Nephron progenitor cell (in vitro differentiated cells): Measurements from ENCODE around the gene PPFIA1.

Source experiments
- DNase-seq: peaks from one replicate; pipeline ENCODE4 v3.0.0; 2021
- H3K27ac Mint-ChIP-seq: 2 replicates; pipeline ENCODE4 v1.8.0; 2021; ENCODE audit warnings: mild to moderate bottlenecking, moderate library complexity, mixed read lengths
- H3K27me3 Mint-ChIP-seq: 2 replicates; pipeline ENCODE4 v1.8.0; 2021; ENCODE audit warnings: mild to moderate bottlenecking, low read depth, mixed read lengths; ENCODE audit not compliant: poor library complexity
- H3K36me3 Mint-ChIP-seq: 2 replicates; pipeline ENCODE4 v1.8.0; 2021; ENCODE audit warnings: low read depth, mixed read lengths
- H3K4me1 Mint-ChIP-seq: 2 replicates; pipeline ENCODE4 v1.8.0; 2021; ENCODE audit warnings: mixed read lengths
- H3K4me3 Mint-ChIP-seq: 2 replicates; pipeline ENCODE4 v1.8.0; 2021; ENCODE audit warnings: mild to moderate bottlenecking, moderate library complexity, mixed read lengths
- H3K9me3 Mint-ChIP-seq: 2 replicates; pipeline ENCODE4 v1.8.0; 2021; ENCODE audit warnings: mild to moderate bottlenecking, moderate library complexity, mixed read lengths
- TF ChIP-seq, protein P1 (sequence below): fragments of 200-600 bp; sonication (generic); IDR thresholded peaks from 2 replicates; pipeline ENCODE4 v1.5.0; 2021; ENCODE audit warnings: antibody characterized with exemption

The PPFIA1 gene

DNA sequence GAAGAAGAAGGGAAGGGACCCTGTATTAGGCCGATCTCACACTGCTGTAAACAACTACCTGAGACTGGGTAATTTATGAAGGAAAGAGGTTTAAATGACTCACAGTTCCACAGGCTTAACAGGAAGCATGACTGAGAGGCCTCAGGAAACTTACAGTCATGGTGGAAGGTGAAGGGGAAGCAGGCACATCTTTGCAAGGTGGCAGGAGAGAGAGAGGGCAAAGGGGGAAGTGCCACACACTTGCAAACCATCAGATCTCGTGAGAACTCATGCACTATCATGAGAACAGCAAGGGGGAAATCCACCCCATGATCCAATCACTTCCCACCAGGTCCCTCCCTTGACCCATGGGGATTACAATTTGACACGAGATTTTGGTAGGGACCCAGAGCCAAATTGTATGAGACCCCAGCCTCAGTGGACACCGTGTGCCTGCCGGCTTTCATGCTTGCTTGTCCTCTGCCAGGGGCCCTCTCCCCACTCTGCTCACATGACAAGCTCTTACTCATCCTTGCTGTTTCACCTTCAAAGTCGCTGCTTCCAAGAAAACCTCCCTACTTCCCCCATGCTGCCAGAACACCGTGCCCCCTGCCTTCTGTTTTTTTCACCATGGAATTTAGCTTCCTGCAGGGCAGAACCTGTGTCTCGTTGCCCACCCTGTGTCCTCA is 23.3 kb upstream of the PPFIA1 start:
- TF ChIP-seq, protein P1, sequence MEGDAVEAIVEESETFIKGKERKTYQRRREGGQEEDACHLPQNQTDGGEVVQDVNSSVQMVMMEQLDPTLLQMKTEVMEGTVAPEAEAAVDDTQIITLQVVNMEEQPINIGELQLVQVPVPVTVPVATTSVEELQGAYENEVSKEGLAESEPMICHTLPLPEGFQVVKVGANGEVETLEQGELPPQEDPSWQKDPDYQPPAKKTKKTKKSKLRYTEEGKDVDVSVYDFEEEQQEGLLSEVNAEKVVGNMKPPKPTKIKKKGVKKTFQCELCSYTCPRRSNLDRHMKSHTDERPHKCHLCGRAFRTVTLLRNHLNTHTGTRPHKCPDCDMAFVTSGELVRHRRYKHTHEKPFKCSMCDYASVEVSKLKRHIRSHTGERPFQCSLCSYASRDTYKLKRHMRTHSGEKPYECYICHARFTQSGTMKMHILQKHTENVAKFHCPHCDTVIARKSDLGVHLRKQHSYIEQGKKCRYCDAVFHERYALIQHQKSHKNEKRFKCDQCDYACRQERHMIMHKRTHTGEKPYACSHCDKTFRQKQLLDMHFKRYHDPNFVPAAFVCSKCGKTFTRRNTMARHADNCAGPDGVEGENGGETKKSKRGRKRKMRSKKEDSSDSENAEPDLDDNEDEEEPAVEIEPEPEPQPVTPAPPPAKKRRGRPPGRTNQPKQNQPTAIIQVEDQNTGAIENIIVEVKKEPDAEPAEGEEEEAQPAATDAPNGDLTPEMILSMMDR = no peak
- peaks cover 27% of the 10 kb centered on the region for H3K27me3 Mint-ChIP-seq
- no peak overlapping the region for H3K4me3 Mint-ChIP-seq
- no peak overlapping the region for H3K27ac Mint-ChIP-seq
- H3K4me1 Mint-ChIP-seq = peaks cover 28% of the 10 kb centered on the region
- H3K9me3 Mint-ChIP-seq = no peaks in the 10 kb centered on the region
- H3K36me3 Mint-ChIP-seq = no peaks in the 10 kb centered on the region
- no peak for DNase-seq

- Mint-ChIP-seq H3K4me1 (peaks cover 32% of the 10 kb centered on the region), H3K27me3 (peaks cover 27% of the 10 kb centered on the region), H3K27ac (no peak overlapping the region), H3K36me3 (no peaks in the 10 kb centered on the region), H3K9me3 (no peaks in the 10 kb centered on the region), H3K4me3 (no peak overlapping the region)
- DNase-seq = no peak
- TF ChIP-seq, protein P1 = no peak
Measured at GRCh38 chr11:70247710-70248072, 22.8 kb upstream of the PPFIA1 start.

DNA sequence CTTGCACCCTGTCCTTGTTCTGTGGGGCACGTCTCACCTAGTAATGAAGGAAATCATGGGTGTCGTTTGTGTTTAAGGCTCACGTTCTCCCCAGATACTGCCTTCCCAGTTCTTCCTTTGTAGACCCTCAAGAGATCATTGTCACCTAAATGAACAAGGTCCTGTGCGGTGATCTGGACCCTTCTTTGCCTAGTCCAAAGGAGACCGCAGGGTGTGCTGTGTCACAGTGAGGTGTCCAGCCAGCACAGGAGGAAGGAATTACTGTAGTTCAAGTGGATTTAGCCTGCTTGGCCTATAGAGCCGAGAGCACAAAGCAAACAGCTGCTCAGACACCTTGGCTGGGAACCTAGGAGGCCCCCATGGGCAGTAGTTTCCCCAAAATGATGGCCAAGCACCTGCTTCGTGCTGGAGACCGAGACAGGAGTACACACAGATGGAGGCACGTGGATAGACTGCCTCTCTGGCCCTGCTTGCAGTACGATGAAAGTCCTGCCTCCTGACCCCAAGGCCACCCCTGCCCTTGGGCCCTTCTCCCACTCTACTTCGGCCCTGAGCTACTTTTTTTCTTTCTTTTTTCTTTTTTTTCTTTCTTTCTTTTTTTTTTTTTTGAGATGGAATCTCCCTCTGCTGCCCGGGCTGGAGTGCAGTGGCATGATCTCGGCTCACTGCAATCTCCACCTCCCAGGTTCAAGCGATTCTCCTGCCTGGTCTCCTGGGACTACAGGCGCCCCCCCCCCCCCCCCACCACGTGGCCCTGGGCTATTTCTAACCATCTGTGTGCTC is 19.4 kb upstream of the PPFIA1 start:
- Mint-ChIP-seq H3K4me1 (peaks cover 41% of the 10 kb centered on the region), H3K27me3 (peaks cover 16% of the 10 kb centered on the region), H3K9me3 (no peaks in the 10 kb centered on the region), H3K4me3 (no peak overlapping the region), H3K36me3 (no peaks in the 10 kb centered on the region), H3K27ac (no peak overlapping the region)
- TF ChIP-seq, protein P1 = no peak
- no peak for DNase-seq

- Mint-ChIP-seq H3K27ac (no peak overlapping the region), H3K4me1 (peaks cover 39% of the 10 kb centered on the region), H3K27me3 (peaks cover 16% of the 10 kb centered on the region), H3K4me3 (no peak overlapping the region), H3K36me3 (no peaks in the 10 kb centered on the region), H3K9me3 (no peaks in the 10 kb centered on the region)
- DNase-seq = no peak
- TF ChIP-seq, protein P1 = no peak
Measured at GRCh38 chr11:70251659-70252321, 18.7 kb upstream of the PPFIA1 start.

DNA sequence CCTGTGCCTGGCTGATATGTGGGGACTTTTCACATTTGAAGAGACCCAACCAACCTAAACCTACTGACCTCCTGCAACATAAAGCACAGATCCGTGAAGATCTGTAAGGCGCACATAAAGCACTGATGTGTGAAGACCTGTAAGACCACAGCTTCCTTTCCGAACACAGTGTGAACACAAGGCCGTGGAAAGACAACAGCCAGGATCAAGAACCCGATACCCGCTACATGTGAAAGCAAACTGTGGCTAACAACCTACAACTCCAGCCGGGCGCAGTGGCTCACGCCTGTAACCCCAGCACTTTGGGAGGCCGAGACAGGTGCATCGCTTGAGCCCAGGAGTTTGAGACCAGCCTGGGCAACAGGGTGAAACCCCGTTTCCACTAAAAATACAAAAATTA is 17.6 kb upstream of the PPFIA1 start:
- Mint-ChIP-seq H3K27ac (peak overlapping the region; percentile 10), H3K4me3 (no peak overlapping the region)

More for the DNA sequence above, 17.6 kb upstream of the PPFIA1 start:
- H3K27me3 Mint-ChIP-seq = peaks cover 12% of the 10 kb centered on the region
- H3K9me3 Mint-ChIP-seq = no peaks in the 10 kb centered on the region
- TF ChIP-seq, protein P1 = no peak
- H3K36me3 Mint-ChIP-seq = no peaks in the 10 kb centered on the region
- DNase-seq = no peak
- peaks cover 29% of the 10 kb centered on the region for H3K4me1 Mint-ChIP-seq
